Measurements from ENCODE around the gene SEMA6B. TPM values are rescaled to one million over a fixed set of nuclear protein-coding genes. Genes with fewer than 3 reads are reported as not detected.

SEMA6B gene
- total RNA-seq, 1 experiment from 2014 or later: 5.7 TPM

- ATAC-seq (no peak), DNase-seq (ENCODE audit: low read depth, low spot score) (no peak)
- intact Hi-C loops (cut with micrococcal nuclease; ENCODE audit: unreplicated experiment): no loop called here
- H3K27me3 ChIP-seq (ENCODE audit: control insufficient read depth, insufficient read depth, low read length): no peaks in the 10 kb centered on the region
- H3K4me1 ChIP-seq (ENCODE audit: control insufficient read depth, insufficient read depth, low read length): no peaks in the 10 kb centered on the region; the same call in 1 of the 2 replicates
- H3K36me3 ChIP-seq (ENCODE audit: control insufficient read depth, insufficient read depth, low read length): no peaks in the 10 kb centered on the region
- in situ Hi-C loops (cut with HindIII; ENCODE audit: low pct_unique_long_range_greater_than_20kb, low sequenced_read_pairs): no loop called here
- TF ChIP-seq CTCF (IDR thresholded peaks at IDR 0.05) (no peak), SIN3A (IDR thresholded peaks at IDR 0.05; ENCODE audit: borderline replicate concordance, insufficient read depth, low read depth, low read length) (no peak), POLR2AphosphoS5 (IDR thresholded peaks at IDR 0.05; ENCODE audit: low read depth, low read length) (no peak), TCF7L2 (IDR thresholded peaks at IDR 0.05; ENCODE audit: low read depth, low read length) (no peak)
- TF ChIP-seq, protein P1, sequence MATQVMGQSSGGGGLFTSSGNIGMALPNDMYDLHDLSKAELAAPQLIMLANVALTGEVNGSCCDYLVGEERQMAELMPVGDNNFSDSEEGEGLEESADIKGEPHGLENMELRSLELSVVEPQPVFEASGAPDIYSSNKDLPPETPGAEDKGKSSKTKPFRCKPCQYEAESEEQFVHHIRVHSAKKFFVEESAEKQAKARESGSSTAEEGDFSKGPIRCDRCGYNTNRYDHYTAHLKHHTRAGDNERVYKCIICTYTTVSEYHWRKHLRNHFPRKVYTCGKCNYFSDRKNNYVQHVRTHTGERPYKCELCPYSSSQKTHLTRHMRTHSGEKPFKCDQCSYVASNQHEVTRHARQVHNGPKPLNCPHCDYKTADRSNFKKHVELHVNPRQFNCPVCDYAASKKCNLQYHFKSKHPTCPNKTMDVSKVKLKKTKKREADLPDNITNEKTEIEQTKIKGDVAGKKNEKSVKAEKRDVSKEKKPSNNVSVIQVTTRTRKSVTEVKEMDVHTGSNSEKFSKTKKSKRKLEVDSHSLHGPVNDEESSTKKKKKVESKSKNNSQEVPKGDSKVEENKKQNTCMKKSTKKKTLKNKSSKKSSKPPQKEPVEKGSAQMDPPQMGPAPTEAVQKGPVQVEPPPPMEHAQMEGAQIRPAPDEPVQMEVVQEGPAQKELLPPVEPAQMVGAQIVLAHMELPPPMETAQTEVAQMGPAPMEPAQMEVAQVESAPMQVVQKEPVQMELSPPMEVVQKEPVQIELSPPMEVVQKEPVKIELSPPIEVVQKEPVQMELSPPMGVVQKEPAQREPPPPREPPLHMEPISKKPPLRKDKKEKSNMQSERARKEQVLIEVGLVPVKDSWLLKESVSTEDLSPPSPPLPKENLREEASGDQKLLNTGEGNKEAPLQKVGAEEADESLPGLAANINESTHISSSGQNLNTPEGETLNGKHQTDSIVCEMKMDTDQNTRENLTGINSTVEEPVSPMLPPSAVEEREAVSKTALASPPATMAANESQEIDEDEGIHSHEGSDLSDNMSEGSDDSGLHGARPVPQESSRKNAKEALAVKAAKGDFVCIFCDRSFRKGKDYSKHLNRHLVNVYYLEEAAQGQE (IDR thresholded peaks at IDR 0.05; ENCODE audit: insufficient read depth in 1 of 2, low read depth in 2 of 2, low read length in 1 of 2): no peak
- no TSS peak for BruUV-seq (replicated peaks)
- no peak overlapping the region for H3K4me3 ChIP-seq (ENCODE audit: low read depth in 2 of 2, low read length in 2 of 2)
- no peaks in the 10 kb centered on the region for H3K9me3 ChIP-seq (ENCODE audit: control insufficient read depth, insufficient read depth, low read depth, low read length)
- H3K27ac ChIP-seq (ENCODE audit: low read length): no peak overlapping the region
- POLR2A ChIA-PET: no interaction called here
- CTCF ChIA-PET: no interaction called here
Observed at GRCh38 chr19:4553092-4553695, 6.3 kb downstream of the SEMA6B start.

DNA sequence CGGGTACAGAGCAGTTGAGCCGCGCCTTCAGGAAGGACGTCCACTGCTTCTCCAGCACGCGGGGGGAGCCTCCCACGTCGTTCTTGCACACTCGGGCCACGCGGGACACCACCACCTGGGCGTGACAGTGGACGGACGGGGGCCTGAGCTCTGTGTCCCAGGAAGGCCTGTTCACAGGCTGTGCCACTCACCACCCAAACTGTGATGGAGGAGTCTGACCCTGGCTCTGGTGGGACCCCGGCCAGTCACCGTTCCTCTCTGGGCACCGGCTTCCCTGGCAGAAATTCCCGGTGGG lies 7.0 kb downstream of the SEMA6B start:
- DNase-seq (ENCODE audit: low read depth, low spot score) (no peak), ATAC-seq (no peak)
- POLR2A ChIA-PET: no interaction called here
- CTCF ChIA-PET: no interaction called here
- no TSS peak for BruUV-seq (replicated peaks)
- Histone ChIP-seq H3K27me3 (ENCODE audit: control insufficient read depth, insufficient read depth, low read length) (no peaks in the 10 kb centered on the region), H3K27ac (ENCODE audit: low read length) (no peak overlapping the region), H3K4me3 (ENCODE audit: low read depth in 2 of 2, low read length in 2 of 2) (no peak overlapping the region), H3K36me3 (ENCODE audit: control insufficient read depth, insufficient read depth, low read length) (no peaks in the 10 kb centered on the region), H3K9me3 (ENCODE audit: control insufficient read depth, insufficient read depth, low read depth, low read length) (no peaks in the 10 kb centered on the region), H3K4me1 (ENCODE audit: control insufficient read depth, insufficient read depth, low read length) (no peaks in the 10 kb centered on the region; the same call in 1 of the 2 replicates)
- intact Hi-C loops (cut with micrococcal nuclease; ENCODE audit: unreplicated experiment) (no loop called here), in situ Hi-C loops (cut with HindIII; ENCODE audit: low pct_unique_long_range_greater_than_20kb, low sequenced_read_pairs) (no loop called here)
- no peak for TF ChIP-seq POLR2AphosphoS5 (IDR thresholded peaks at IDR 0.05; ENCODE audit: low read depth, low read length)
- no peak for TF ChIP-seq SIN3A (IDR thresholded peaks at IDR 0.05; ENCODE audit: borderline replicate concordance, insufficient read depth, low read depth, low read length)
- TF ChIP-seq, protein P1 (IDR thresholded peaks at IDR 0.05; ENCODE audit: insufficient read depth in 1 of 2, low read depth in 2 of 2, low read length in 1 of 2): no peak
- TF ChIP-seq CTCF (IDR thresholded peaks at IDR 0.05): no peak
- TF ChIP-seq TCF7L2 (IDR thresholded peaks at IDR 0.05; ENCODE audit: low read depth, low read length): no peak

Data from Panc1 (cell line).